NCI-H1105 (cell line): ENCODE measurements around the gene ERICH6.
A peak's percentile ranks its signal among the peaks of the same experiment; 100 is the strongest.

ENCODE experiments used
- DNase-seq: peaks from one replicate; lab custom pipeline; 2025; lab: John Stamatoyannopoulos, UW

Gene ERICH6

GRCh38 chr3:150736903-150737832 lies 33.4 kb upstream of the ERICH6 start:
- no peak for DNase-seq

GRCh38 chr3:150736316-150736719 lies 32.6 kb upstream of the ERICH6 start:
- DNase-seq, result no peak

GRCh38 chr3:150734795-150735119 lies 31.0 kb upstream of the ERICH6 start:
- no peak for DNase-seq

DNA sequence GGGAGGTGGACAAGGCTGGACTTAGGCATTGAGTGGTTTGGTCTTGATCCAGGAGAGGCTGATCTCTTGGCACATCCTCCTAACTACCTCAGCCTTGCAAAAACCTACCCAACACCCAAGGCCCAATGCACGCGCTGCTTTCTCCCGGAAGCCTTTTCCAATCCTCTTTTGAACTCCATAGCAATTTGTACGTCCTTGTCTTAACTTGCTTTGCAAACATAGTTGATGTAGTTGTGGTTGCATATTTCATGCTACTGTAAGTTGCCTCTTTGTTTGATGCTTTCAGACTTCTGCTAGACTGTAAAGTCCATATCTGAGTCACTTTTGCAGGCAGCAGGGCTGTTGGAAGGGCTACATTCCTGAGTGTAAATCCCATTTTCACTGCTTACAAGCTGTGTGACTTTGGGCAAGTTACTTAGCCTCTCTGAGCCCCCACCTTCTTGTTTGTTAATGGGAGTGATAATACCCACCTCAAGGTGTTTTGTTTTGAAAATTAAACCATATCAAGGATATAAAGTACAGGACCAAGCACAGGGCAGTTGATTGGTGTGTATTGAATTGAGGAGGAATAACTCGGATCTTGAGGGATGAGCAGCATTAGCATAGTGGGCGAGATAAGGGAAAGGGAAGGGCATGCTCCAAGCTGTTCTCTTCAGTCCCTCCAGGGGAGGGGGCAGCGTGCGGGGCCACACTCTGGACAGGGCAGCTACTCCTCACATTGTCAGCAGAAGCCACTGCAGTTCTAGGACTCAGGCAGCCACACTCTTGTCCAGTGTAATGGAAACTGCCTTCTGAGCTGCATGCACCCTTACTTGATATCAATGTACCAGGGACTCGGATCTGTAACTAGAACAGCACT lies 30.4 kb upstream of the ERICH6 start:
- no peak for DNase-seq

DNA sequence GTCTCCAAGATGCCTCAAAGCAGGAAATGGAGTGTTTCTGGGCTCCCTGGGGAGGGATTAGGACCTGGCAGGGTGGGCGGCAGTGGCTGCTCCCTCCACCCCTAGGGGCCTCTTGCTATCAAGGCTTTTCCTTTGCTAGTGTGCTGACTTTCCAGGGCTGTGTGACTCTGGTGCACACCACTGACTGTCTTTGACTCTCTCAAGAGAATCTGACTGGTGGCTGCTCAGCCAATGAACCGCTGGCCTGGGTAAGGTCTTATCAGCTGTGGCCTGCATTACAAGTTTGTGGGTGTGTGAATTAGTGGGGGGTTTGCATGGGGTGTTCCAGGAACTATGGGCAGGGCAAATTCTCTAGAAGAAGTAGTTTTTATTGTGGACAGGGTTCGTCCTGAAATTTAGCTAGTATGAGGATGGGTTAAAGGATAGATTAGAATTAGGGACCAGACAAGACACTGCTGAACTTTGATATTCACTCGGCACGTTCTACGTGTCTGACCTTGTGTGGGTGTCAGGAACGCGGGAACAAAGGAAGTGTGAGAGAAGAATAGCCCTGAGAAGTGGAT lies 29.7 kb upstream of the ERICH6 start:
- DNase-seq, result no peak

DNA sequence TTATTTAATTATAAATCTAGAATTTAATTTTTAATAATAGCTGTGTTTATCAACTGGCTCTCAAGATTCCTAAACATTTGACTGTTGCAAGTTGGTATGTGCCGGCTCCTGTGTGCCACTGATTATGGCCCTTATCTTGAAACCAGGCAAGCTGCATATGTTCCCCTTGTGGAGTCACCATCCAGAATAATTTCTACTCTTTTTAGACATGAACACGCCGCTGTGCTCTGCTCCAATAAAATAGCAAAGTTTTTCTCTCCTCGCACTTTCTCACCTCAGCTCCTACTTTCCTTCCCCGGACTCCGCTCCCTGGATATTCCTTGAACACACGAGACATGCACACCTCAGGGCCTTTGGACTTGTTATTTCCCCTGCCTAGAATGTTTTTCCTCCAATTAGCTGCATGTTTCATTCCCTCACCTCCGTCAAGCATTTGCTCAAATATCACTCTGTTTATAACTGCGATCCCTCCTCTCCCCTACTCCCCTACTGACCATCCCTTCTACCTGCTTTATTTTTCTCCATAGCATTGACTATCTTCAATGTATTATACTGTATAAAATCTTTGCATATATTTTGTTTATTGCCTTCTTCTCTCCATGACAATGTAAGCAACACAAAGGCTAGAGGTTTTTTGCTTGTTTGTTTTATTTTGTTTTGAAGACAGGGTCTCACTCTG lies 26.1 kb upstream of the ERICH6 start:
- DNase-seq, result no peak

DNA sequence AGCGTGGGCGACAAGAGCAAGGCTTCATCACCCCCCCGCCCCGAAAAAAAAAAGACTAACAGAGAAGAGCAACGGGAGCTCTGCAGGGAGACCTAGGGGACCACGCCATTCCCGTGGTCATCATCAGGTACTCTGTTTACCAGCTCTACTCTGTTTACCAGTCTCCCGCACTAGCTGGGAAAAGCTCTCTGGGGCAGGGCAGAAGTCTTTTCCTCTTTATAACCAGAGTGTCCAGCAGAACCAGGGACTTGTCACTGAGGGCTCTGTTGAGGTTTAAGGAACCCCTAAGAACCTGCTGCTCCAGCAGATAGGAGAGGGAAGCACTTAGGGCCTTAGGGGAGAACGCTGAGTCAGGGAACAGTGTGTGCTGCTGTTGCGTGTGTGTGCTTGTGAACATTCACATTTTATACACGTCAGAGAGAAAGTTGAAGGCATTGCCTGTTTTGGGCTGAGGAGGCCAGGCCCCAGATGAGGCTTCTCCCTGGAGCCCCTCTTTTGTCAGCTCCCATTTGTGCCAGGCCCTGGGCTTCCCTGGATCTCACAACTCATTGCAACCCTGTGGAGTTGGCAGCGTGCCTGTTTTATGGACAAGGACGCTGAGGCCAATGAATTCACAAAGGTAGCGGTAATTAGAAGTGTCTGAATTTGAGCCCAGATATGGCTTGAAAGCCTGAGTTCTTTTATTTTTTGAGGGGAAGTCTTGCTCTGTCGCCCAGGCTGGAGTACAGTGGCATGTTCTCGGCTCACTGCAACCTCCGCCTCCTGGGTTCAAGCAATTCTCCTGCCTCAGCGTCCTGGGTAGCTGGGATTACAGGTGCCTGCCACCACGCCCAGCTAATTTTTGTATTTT lies 24.2 kb upstream of the ERICH6 start:
- peak; percentile 9 for DNase-seq

- DNase-seq, result no peak
Observed at GRCh38 chr3:150725548-150725947, 21.8 kb upstream of the ERICH6 start.

DNA sequence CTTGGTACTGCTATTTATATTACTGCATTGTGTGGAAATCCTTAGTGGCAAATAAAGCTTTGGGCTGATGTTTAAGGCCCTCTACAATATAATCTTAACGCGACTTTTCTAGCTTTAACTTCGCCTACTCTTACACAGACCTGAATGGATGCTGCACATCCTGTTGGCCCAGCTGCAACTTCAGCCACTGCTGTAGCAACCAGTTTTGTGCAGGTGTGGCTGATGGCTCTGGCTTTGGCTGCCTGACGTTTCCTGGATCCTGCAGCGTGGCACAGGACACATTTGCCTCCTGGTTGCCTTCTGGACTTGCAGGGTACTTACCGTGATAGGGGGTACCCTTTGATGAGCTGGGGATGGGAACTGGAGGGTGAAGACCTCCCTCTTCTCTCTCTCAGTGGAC lies 20.2 kb upstream of the ERICH6 start:
- DNase-seq, result no peak

- no peak for DNase-seq
Observed at GRCh38 chr3:150722267-150722666, 18.5 kb upstream of the ERICH6 start.

GRCh38 chr3:150721285-150722130 lies 17.8 kb upstream of the ERICH6 start:
- DNase-seq, result peak; percentile 77

DNA sequence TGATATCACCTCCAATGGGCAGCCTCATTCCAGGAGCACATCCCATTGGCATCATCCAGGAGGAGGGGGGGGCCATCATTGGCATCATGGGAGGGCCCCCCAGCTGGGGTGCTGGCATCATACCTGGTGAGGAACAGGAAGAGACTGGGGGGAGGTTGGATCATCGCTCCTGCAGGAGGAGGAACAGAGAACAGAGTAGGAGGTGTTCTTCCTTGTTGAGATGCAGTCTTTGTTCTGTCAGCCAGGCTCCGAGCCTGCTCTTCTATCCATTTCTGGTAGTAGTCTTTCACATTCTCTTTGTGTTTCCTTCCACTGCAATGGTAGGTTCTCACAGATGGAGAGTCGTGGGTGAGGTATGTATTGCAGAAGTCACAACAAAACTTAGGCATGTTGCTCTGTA lies 16.7 kb upstream of the ERICH6 start:
- no peak for DNase-seq

GRCh38 chr3:150710097-150710496 lies 6.4 kb upstream of the ERICH6 start:
- no peak for DNase-seq

DNA sequence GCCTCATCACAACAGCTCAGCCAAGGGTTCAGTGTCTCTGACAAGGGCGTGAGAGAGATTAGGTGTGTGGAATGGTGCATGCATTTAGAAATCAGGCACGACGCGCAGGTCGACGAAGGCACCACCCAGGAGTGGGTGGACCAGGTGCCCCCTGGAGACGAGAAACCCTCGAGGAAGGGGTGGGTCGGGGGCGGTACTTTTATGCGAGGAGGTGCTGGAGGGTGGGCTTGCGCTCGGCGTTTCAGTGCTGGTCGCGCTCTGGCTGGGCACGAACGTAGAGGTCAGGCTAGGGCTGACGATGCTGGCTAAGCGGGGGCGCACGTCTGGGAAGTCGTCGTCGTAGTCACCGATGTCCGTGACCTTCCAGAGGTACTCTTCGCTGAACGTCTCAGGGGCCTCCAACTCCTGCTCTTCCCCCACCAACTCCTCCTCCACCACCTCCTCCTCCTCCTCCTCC lies 393 bp downstream of the ERICH6 start:
- no peak for DNase-seq

- DNase-seq, result no peak
Observed at GRCh38 chr3:150699068-150699639, 4.6 kb downstream of the ERICH6 start.

DNA sequence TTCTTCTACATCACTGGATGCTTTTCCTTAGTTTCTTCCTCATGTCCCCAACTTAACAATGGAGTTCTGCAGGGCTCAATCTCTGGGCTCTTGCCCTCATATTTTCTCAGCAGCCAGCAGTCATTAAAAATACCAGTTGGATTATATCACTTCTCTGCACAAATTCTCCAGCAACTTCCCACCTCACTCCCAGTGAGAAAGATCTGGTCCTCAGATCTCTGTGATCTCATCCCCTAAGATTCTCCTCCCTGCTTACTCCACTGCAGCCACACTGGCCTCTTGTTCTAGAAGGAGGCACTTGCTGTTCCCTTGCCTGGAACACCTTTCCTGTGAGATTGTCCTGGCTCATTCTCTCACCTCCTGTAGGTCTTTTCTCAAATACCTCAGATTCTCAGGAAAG lies 6.1 kb downstream of the ERICH6 start:
- DNase-seq, result no peak

- no peak for DNase-seq
Observed at GRCh38 chr3:150691414-150692040, 12.2 kb downstream of the ERICH6 start.

GRCh38 chr3:150687613-150688012 lies 16.1 kb downstream of the ERICH6 start:
- no peak for DNase-seq

DNA sequence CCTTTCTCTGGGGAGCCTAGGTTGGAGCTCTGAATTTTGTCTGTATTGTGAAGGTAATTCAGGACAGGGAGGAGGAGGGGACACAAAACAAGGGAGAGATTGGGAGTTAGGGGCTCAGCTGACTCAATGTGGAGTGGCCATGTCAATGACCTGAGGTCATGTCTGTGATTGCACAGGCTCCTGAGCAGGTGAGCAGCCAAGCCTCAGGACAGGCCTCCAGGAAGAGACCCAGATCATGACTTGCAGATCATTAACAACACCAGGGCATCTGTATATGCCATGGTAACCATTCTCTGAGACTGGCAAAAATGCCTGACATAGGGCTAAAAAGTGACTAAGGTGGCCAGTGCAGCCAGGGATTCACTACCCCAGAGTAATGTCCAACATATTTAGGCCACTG lies 20.9 kb downstream of the ERICH6 start:
- DNase-seq, result no peak
